Measurements from ENCODE around the gene BLVRA.
"Not testable (repeated sequence)": the region's sequence is repeated elsewhere in the genome, so short reads cannot be mapped to it uniquely, and the experiment has no call there.

BLVRA gene

GRCh38 chr7:43769281-43769680 lies 10.8 kb downstream of the BLVRA start:
- no peak for DNase-seq (ENCODE audit: low spot score)

- no peak for DNase-seq (ENCODE audit: low spot score)
Observed at GRCh38 chr7:43769791-43770465, 11.4 kb downstream of the BLVRA start.

- no peak for DNase-seq (ENCODE audit: low spot score)
Observed at GRCh38 chr7:43771128-43771527, 12.6 kb downstream of the BLVRA start.

- no peak for DNase-seq (ENCODE audit: low spot score)
Observed at GRCh38 chr7:43771573-43771972, 13.1 kb downstream of the BLVRA start.

- DNase-seq (ENCODE audit: low spot score), result not testable (repeated sequence)
Observed at GRCh38 chr7:43773268-43773667, 14.8 kb downstream of the BLVRA start.

GRCh38 chr7:43775255-43775654 lies 16.8 kb downstream of the BLVRA start:
- not testable (repeated sequence) for DNase-seq (ENCODE audit: low spot score)

GRCh38 chr7:43778293-43779044 lies 20.0 kb downstream of the BLVRA start:
- not testable (repeated sequence) for DNase-seq (ENCODE audit: low spot score)

GRCh38 chr7:43779045-43779812 lies 20.7 kb downstream of the BLVRA start:
- no peak for DNase-seq (ENCODE audit: low spot score)

GRCh38 chr7:43781726-43782607 lies 23.5 kb downstream of the BLVRA start:
- peak; percentile 67 for DNase-seq (ENCODE audit: low spot score)

GRCh38 chr7:43782768-43783555 lies 24.5 kb downstream of the BLVRA start:
- DNase-seq (ENCODE audit: low spot score), result no peak

GRCh38 chr7:43784030-43784584 lies 25.6 kb downstream of the BLVRA start:
- DNase-seq (ENCODE audit: low spot score), result no peak

- DNase-seq (ENCODE audit: low spot score), result not testable (repeated sequence)
Observed at GRCh38 chr7:43784585-43785087, 26.2 kb downstream of the BLVRA start.

- peak; percentile 86 for DNase-seq (ENCODE audit: low spot score)
Observed at GRCh38 chr7:43785420-43785819, 26.9 kb downstream of the BLVRA start.

GRCh38 chr7:43787771-43788170 lies 29.3 kb downstream of the BLVRA start:
- DNase-seq (ENCODE audit: low spot score), result no peak

- DNase-seq (ENCODE audit: low spot score), result no peak
Observed at GRCh38 chr7:43790006-43790405, 31.5 kb downstream of the BLVRA start.

GRCh38 chr7:43790834-43791233 lies 32.4 kb downstream of the BLVRA start:
- DNase-seq (ENCODE audit: low spot score), result no peak

- DNase-seq (ENCODE audit: low spot score), result no peak
Observed at GRCh38 chr7:43791665-43792064, 33.2 kb downstream of the BLVRA start.

- no peak for DNase-seq (ENCODE audit: low spot score)
Observed at GRCh38 chr7:43792471-43793150, 34.1 kb downstream of the BLVRA start.

- DNase-seq (ENCODE audit: low spot score), result no peak
Observed at GRCh38 chr7:43799605-43800004, 41.1 kb downstream of the BLVRA start.

GRCh38 chr7:43803865-43804264 lies 45.4 kb downstream of the BLVRA start:
- DNase-seq (ENCODE audit: low spot score), result no peak
